BLaER1 treated with 17β-estradiol and CSF1 and Interleukin-3, amounts not matched to agents 10 nM and 100 nM (cell line): ENCODE data around the gene HTR1E.
"Not testable (repeated sequence)": the region's sequence is repeated elsewhere in the genome, so short reads cannot be mapped to it uniquely, and the experiment has no call there.

Source experiments
- H3K27ac ChIP-seq, 11 experiments: shearing (Covaris generic); formaldehyde crosslinking; 2 replicates each; pipeline ENCODE4 v1.8.1; 2022
- H3K27me3 ChIP-seq, 11 experiments: shearing (Covaris generic); formaldehyde crosslinking; 2 replicates each; pipeline ENCODE4 v1.8.1; 2022
- H3K36me3 ChIP-seq, 11 experiments: shearing (Covaris generic); formaldehyde crosslinking; 2 replicates each; pipeline ENCODE4 v1.8.1; 2022
- H3K4me1 ChIP-seq, 10 experiments: shearing (Covaris generic); formaldehyde crosslinking; 2 replicates each; pipeline ENCODE4 v1.8.1; 2022
- H3K4me2 ChIP-seq, 11 experiments: shearing (Covaris generic); formaldehyde crosslinking; 2 replicates each; pipeline ENCODE4 v1.8.1; 2022
- H3K4me3 ChIP-seq, 10 experiments: shearing (Covaris generic); formaldehyde crosslinking; 2 replicates each; pipeline ENCODE4 v1.8.1; 2022
- H3K9ac ChIP-seq, 11 experiments: shearing (Covaris generic); formaldehyde crosslinking; 2 replicates each; pipeline ENCODE4 v1.8.1; 2022
- H3K9me3 ChIP-seq, 11 experiments: shearing (Covaris generic); formaldehyde crosslinking; replicated peaks in 1 of 11; 2 replicates each; pipeline ENCODE4 v1.8.1; 2022
- H4K20me1 ChIP-seq, 11 experiments: shearing (Covaris generic); formaldehyde crosslinking; 2 replicates each; pipeline ENCODE4 v1.8.1; 2022
- Cebpa-rat ChIP-seq, 11 experiments: shearing (Covaris generic); IDR thresholded peaks; 2 replicates each; pipeline ENCODE4 v1.8.1; 2022

The HTR1E gene

GRCh38 chr6:86964029-86964579 is 26.8 kb downstream of the HTR1E start:
- no peak overlapping the region for H3K4me3 ChIP-seq
- no peaks in the 10 kb centered on the region for H3K9me3 ChIP-seq
- no peak overlapping the region for H3K9ac ChIP-seq
- no peak overlapping the region for H3K4me2 ChIP-seq
- H4K20me1 ChIP-seq: no peaks in the 10 kb centered on the region
- H3K27ac ChIP-seq: no peak overlapping the region
- no peaks in the 10 kb centered on the region for H3K36me3 ChIP-seq
- no peaks in the 10 kb centered on the region for H3K27me3 ChIP-seq
- TF ChIP-seq Cebpa-rat (IDR thresholded peaks at IDR 0.05): no peak
- H3K4me1 ChIP-seq: no peaks in the 10 kb centered on the region

- Histone ChIP-seq H3K9me3 (no peaks in the 10 kb centered on the region), H3K4me2 (no peak overlapping the region)
- no peak for TF ChIP-seq Cebpa-rat (IDR thresholded peaks at IDR 0.05)
Observed at GRCh38 chr6:86966271-86966670, 28.9 kb downstream of the HTR1E start.

GRCh38 chr6:86969573-86969972 is 32.2 kb downstream of the HTR1E start:
- TF ChIP-seq Cebpa-rat (IDR thresholded peaks at IDR 0.05): no peak

More at GRCh38 chr6:86966271-86966670, 28.9 kb downstream of the HTR1E start:
- Histone ChIP-seq H3K4me1 (0 out of 20 replicates have a peak, but pooled peaks cover 0 to 4% (median 0%) of the 10 kb centered on the region in 10 experiments), H4K20me1 (no peaks in the 10 kb centered on the region), H3K27me3 (no peaks in the 10 kb centered on the region), H3K27ac (no peak overlapping the region), H3K4me3 (no peak overlapping the region), H3K9ac (no peak overlapping the region), H3K36me3 (no peaks in the 10 kb centered on the region)

GRCh38 chr6:86973088-86973487 is 35.8 kb downstream of the HTR1E start:
- Histone ChIP-seq H3K9ac (no peak overlapping the region), H3K27me3 (no peaks in the 10 kb centered on the region), H3K4me2 (no peak overlapping the region), H3K27ac (no peak overlapping the region), H3K9me3 (no peaks in the 10 kb centered on the region), H3K4me3 (no peak overlapping the region), H3K36me3 (no peaks in the 10 kb centered on the region), H4K20me1 (no peaks in the 10 kb centered on the region), H3K4me1 (0 out of 20 replicates have a peak, but pooled peaks cover 0 to 4% (median 0%) of the 10 kb centered on the region in 10 experiments)
- no peak for TF ChIP-seq Cebpa-rat (IDR thresholded peaks at IDR 0.05)

More at GRCh38 chr6:86969573-86969972, 32.2 kb downstream of the HTR1E start:
- H4K20me1 ChIP-seq: no peaks in the 10 kb centered on the region
- H3K27me3 ChIP-seq: no peaks in the 10 kb centered on the region
- no peak overlapping the region for H3K4me3 ChIP-seq
- H3K36me3 ChIP-seq: no peaks in the 10 kb centered on the region
- no peak overlapping the region for H3K4me2 ChIP-seq
- no peaks in the 10 kb centered on the region for H3K9me3 ChIP-seq
- no peak overlapping the region for H3K27ac ChIP-seq
- H3K9ac ChIP-seq: no peak overlapping the region
- H3K4me1 ChIP-seq: 0 out of 20 replicates have a peak, but pooled peaks cover 0 to 4% (median 0%) of the 10 kb centered on the region in 10 experiments

GRCh38 chr6:86978251-86978650 is 40.9 kb downstream of the HTR1E start:
- H3K27ac ChIP-seq: no peak overlapping the region
- no peaks in the 10 kb centered on the region for H3K9me3 ChIP-seq
- H3K27me3 ChIP-seq: no peaks in the 10 kb centered on the region
- H3K36me3 ChIP-seq: no peaks in the 10 kb centered on the region
- H4K20me1 ChIP-seq: no peaks in the 10 kb centered on the region
- H3K9ac ChIP-seq: no peak overlapping the region
- H3K4me1 ChIP-seq: no peaks in the 10 kb centered on the region
- no peak for TF ChIP-seq Cebpa-rat (IDR thresholded peaks at IDR 0.05)
- no peak overlapping the region for H3K4me2 ChIP-seq
- H3K4me3 ChIP-seq: no peak overlapping the region

- Histone ChIP-seq H3K9ac (no peak overlapping the region), H3K36me3 (no peaks in the 10 kb centered on the region), H3K9me3 (peaks cover 7 to 22% (median 16%) of the 10 kb centered on the region in 11 experiments; a peak in 17 of 22 replicates), H3K27me3 (no peaks in the 10 kb centered on the region), H3K4me1 (no peaks in the 10 kb centered on the region), H3K4me2 (no peak overlapping the region), H3K27ac (no peak overlapping the region), H4K20me1 (no peaks in the 10 kb centered on the region), H3K4me3 (no peak overlapping the region)
- no peak for TF ChIP-seq Cebpa-rat (IDR thresholded peaks at IDR 0.05)
Observed at GRCh38 chr6:87001494-87001893, 64.2 kb downstream of the HTR1E start.

GRCh38 chr6:87002391-87002790 is 65.1 kb downstream of the HTR1E start:
- H4K20me1 ChIP-seq, H3K9ac ChIP-seq, H3K4me3 ChIP-seq, H3K27me3 ChIP-seq, H3K27ac ChIP-seq, H3K4me2 ChIP-seq, H3K36me3 ChIP-seq, H3K4me1 ChIP-seq: not testable (repeated sequence)
- peaks cover 7 to 22% (median 16%) of the 10 kb centered on the region in 11 experiments; a peak in 17 of 22 replicates for H3K9me3 ChIP-seq

GRCh38 chr6:87006541-87006940 is 69.2 kb downstream of the HTR1E start:
- peaks cover 1 to 16% (median 10%) of the 10 kb centered on the region in 11 experiments; a peak in 17 of 22 replicates for H3K9me3 ChIP-seq

GRCh38 chr6:87009581-87009980 is 72.3 kb downstream of the HTR1E start:
- not testable (repeated sequence) for H3K4me3 ChIP-seq, H3K27ac ChIP-seq

More at GRCh38 chr6:87006541-87006940, 69.2 kb downstream of the HTR1E start:
- not testable (repeated sequence) for H3K36me3 ChIP-seq, H3K27ac ChIP-seq, H3K4me1 ChIP-seq, H3K4me2 ChIP-seq, H3K4me3 ChIP-seq, H3K27me3 ChIP-seq, H3K9ac ChIP-seq, H4K20me1 ChIP-seq

GRCh38 chr6:87012035-87012434 is 74.7 kb downstream of the HTR1E start:
- Histone ChIP-seq H3K27me3 (no peaks in the 10 kb centered on the region), H3K4me2 (no peak overlapping the region), H4K20me1 (no peaks in the 10 kb centered on the region), H3K9me3 (peaks cover 0 to 4% (median 0%) of the 10 kb centered on the region in 11 experiments; a peak in 4 of 22 replicates), H3K36me3 (no peaks in the 10 kb centered on the region), H3K27ac (no peak overlapping the region), H3K9ac (no peak overlapping the region), H3K4me3 (no peak overlapping the region), H3K4me1 (no peaks in the 10 kb centered on the region)
- TF ChIP-seq Cebpa-rat (IDR thresholded peaks at IDR 0.05): no peak

More at GRCh38 chr6:87009581-87009980, 72.3 kb downstream of the HTR1E start:
- not testable (repeated sequence) for H3K27me3 ChIP-seq, H3K4me1 ChIP-seq, H3K4me2 ChIP-seq, H3K9ac ChIP-seq, H4K20me1 ChIP-seq, H3K9me3 ChIP-seq, H3K36me3 ChIP-seq
